ENCODE data around the gene WWOX. TPM values are rescaled to one million over a fixed set of nuclear protein-coding genes. Genes with fewer than 3 reads are reported as not detected.

WWOX gene
- total RNA-seq, 6 donors from 2014 or later = 18.7 to 167 (median 31.0) TPM

GRCh38 chr16:78551487-78552085 is 452.1 kb downstream of the WWOX start:
- 44 to 50% methylated on average over 9 to 12 of the region's 12 CpGs for WGBS, 2 donors
- Histone ChIP-seq H3K9me3 (no peaks in the 10 kb centered on the region), H3K36me3 (no peaks in the 10 kb centered on the region), H3K4me3 (no peak overlapping the region), H3K27me3 (no peaks in the 10 kb centered on the region), H3K27ac (no peak overlapping the region), H3K4me1 (peaks cover 0 to 11% (median 2%) of the 10 kb centered on the region in 4 donors)
- peak; percentile 6 to 32 for DNase-seq
- TF ChIP-seq CTCF (IDR thresholded peaks at IDR 0.05) (no peak), EP300 (IDR thresholded peaks at IDR 0.05) (no peak), POLR2A (IDR thresholded peaks at IDR 0.05) (no peak), POLR2AphosphoS5 (IDR thresholded peaks at IDR 0.05) (peak in 1 of 2 donors; percentile 7)
- peak in 1 of 2 donors; percentile 70 for ATAC-seq (ENCODE audit: low FRiP score in 2 of 2)

- 75 to 77% methylated on average over 16 of the region's 16 CpGs for WGBS, 2 donors
- H3K36me3 ChIP-seq = no peaks in the 10 kb centered on the region
- H3K27me3 ChIP-seq = no peaks in the 10 kb centered on the region
- H3K9me3 ChIP-seq = no peaks in the 10 kb centered on the region
- peaks cover 0 to 11% (median 2%) of the 10 kb centered on the region in 4 donors for H3K4me1 ChIP-seq
- no peak overlapping the region for H3K4me3 ChIP-seq
- H3K27ac ChIP-seq = no peak overlapping the region
- ATAC-seq (ENCODE audit: low FRiP score in 2 of 2) (no peak), DNase-seq (no peak)
- TF ChIP-seq POLR2AphosphoS5 (IDR thresholded peaks at IDR 0.05) (no peak), EP300 (IDR thresholded peaks at IDR 0.05) (no peak), CTCF (IDR thresholded peaks at IDR 0.05) (no peak), POLR2A (IDR thresholded peaks at IDR 0.05) (no peak)
These were observed 452.7 kb downstream of the WWOX start for GRCh38 chr16:78552106-78552675.

- Histone ChIP-seq H3K27me3 (no peaks in the 10 kb centered on the region), H3K27ac (no peak overlapping the region), H3K9me3 (no peaks in the 10 kb centered on the region), H3K4me3 (no peak overlapping the region), H3K4me1 (peaks cover 0 to 11% (median 2%) of the 10 kb centered on the region in 4 donors), H3K36me3 (no peaks in the 10 kb centered on the region)
- WGBS, 2 donors = 63 to 89% methylated on average over 1 of the region's 1 CpG
- no peak for DNase-seq
- TF ChIP-seq POLR2AphosphoS5 (IDR thresholded peaks at IDR 0.05) (no peak), POLR2A (IDR thresholded peaks at IDR 0.05) (no peak), CTCF (IDR thresholded peaks at IDR 0.05) (no peak), EP300 (IDR thresholded peaks at IDR 0.05) (no peak)
- no peak for ATAC-seq (ENCODE audit: low FRiP score in 2 of 2)
These were observed 453.3 kb downstream of the WWOX start for GRCh38 chr16:78552716-78553115.

- no peak overlapping the region for H3K27ac ChIP-seq
- H3K36me3 ChIP-seq = no peaks in the 10 kb centered on the region
- DNase-seq (no peak), ATAC-seq (ENCODE audit: low FRiP score in 2 of 2) (no peak)
- no peaks in the 10 kb centered on the region for H3K27me3 ChIP-seq
- H3K4me3 ChIP-seq = no peak overlapping the region
- no peaks in the 10 kb centered on the region for H3K9me3 ChIP-seq
- TF ChIP-seq POLR2A (IDR thresholded peaks at IDR 0.05) = no peak
- TF ChIP-seq EP300 (IDR thresholded peaks at IDR 0.05) = no peak
- no peak for TF ChIP-seq CTCF (IDR thresholded peaks at IDR 0.05)
- no peak for TF ChIP-seq POLR2AphosphoS5 (IDR thresholded peaks at IDR 0.05)
- H3K4me1 ChIP-seq = peaks cover 0 to 11% (median 3%) of the 10 kb centered on the region in 4 donors
- whole genome bisulfite sequencing, 2 donors = 90 to 92% methylated on average over 10 of the region's 10 CpGs
These were observed 454.0 kb downstream of the WWOX start for GRCh38 chr16:78553268-78554039.
